IPS-11a (cell line): ENCODE measurements around the gene NFILZ.

Experiments used
- H3K4me3 ChIP-seq: one replicate; pipeline ENCODE4 v1.5.1; 2013; ENCODE audit warnings: low read depth, low read length, control low read depth

NFILZ gene, protein sequence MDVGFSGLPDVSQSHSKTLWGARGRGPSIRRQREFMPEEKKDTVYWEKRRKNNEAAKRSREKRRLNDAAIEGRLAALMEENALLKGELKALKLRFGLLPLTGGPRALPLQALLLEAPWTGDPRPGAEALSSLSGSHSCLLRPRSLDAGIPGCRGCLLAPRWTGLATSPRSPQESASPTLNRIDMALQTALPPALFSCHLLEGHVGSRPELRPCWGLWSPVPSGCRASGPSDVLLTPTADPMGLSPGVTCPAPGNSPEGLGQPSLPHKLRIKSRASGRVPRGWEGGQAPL

GRCh38 chr19:8629996-8630683 is at the start of gene NFILZ:
NFILZ (plus strand) TSS chr19:8630633; CDS start chr19:8676766, 46,133 bp downstream.
- no peak within 1 kb of the TSS for H3K4me3 ChIP-seq

DNA sequence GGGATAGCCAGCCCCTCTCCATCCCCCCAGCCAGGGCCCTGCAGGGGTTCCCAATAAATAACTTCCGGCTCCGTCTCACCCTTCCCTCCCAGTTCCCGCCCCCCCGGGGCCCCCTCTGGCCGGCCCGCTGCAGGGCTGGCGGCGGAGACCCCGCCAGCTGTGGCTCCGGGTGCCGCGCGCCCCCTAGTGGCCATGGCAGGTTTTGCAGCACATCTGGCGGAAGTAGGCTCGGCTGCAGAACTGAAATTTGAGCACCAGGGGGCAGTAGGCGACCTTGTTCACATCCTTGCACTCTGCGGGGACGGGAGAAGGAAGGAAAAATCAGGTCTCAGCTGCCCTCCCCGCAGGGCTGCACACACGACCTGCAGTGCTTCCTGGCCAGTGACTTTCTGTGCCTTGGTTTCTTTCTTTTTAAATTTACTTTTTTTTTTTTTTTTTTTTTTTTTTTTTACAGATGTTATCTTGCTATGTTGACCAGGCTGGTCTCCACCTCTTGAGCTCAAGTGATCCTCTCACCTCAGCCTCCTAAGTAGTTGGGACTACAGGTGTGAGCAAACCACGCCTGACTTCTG is 49.6 kb upstream of the NFILZ start:
- no peak overlapping the region for H3K4me3 ChIP-seq

DNA sequence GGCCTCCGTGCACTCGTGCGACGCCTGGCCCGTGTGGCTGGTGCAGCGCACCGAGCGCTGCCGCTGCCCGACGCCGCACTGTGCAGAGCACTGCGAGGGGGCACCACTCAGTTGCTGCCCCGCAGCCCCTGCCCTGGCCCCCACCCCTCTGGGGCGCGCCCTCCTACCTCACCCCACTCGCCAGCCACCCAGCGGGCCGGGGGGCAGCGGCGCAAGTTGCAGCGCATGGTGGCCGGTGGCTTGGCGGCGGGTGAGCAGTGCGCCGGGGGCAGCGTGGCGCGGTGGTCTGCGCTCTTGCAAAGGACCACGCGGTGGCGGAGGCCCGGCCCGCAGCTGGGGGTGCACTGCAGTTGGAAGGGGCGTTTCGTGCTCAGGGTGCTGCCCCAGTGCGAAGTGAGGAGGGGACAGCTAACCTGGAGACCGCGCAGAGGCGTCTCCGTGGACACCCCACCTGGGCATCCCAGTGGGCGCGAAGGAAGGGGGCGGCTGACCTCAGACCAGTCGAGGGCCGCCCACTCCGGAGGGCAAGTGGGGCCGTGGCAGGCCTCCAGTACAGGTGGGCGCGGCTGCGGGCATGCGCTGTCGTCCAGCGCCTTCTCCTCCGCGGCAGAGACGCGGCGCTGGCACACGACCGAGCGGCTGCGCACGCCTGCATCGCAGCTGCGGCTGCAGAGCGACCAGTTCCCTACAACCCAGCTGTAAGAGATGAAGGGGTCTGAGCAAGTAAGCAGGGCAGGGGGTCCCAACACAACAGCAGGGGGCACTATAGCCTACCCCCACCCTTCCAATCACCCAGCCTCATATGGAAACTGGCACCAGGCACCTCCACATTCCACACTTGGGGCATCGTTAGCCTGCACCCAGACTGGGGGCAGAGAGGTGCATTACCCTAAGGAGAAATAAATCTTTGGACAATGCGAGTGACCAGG is 45.2 kb upstream of the NFILZ start:
- H3K4me3 ChIP-seq = no peak overlapping the region

- H3K4me3 ChIP-seq = no peak overlapping the region
Measured at GRCh38 chr19:8585894-8586750, 44.3 kb upstream of the NFILZ start.

DNA sequence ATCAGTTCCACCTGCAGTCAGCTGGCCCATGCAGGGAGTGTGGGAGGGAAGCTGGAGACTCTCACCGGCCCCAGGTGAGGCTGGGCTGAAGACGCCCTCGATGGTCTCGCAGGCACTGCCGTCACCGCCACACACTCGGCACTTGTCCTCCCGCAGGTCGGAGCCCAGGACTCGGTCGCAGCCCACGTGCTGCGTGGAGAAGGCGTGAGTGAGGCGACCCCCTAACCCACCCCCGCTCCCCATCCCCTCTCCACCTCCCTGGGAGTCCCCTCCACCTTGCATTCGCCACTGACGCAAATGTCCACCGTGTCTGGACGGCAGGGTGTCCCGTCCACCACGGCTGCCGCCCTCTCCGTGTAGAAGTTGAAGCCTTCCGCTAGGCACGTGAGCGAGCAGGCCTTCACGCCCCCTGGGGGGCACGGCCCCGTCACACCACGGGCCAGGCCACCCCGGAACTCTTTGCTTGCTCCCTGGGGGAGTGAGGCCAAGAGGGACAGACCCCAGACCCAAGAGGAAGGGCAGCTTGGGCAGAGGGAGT is 41.2 kb upstream of the NFILZ start:
- no peak overlapping the region for H3K4me3 ChIP-seq

DNA sequence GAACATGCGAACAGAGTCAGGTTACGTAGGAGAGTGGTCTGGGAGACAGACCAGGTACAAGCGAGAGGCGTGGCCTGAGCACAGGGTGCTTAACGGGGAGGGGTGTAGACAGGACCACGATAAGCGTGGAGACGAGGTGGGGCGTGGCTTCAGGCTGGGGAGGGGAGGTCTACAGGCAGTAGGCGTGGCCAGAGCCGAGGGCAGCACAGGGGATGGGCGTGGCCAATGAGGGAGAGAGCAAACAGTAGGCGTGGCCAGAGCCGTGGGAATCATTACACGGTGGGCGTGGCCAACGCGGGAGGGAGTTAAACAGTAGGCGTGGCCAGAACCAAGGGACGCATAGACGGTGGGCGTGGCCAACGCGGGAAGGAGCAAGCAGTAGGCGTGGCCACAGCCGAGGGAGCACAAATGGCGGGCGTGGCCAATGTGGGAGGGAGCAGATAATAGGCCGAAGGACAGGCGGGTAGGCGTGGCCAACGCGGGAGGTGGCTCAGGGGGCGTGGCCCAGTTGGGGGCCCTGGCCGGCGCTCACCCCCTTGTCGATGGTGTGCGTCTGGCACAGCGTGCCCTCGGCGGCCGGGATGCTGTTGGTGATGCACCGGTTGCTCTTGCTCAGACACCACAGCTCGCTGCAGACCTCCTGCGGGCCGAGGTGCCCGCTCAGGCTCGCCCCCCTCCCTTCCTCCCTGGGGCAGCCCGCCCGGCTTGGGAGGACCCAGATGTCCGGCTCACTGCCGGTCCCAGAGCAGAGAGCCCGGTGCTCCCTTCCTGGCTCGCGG is 38.0 kb upstream of the NFILZ start:
- peak overlapping the region; percentile 43 for H3K4me3 ChIP-seq

DNA sequence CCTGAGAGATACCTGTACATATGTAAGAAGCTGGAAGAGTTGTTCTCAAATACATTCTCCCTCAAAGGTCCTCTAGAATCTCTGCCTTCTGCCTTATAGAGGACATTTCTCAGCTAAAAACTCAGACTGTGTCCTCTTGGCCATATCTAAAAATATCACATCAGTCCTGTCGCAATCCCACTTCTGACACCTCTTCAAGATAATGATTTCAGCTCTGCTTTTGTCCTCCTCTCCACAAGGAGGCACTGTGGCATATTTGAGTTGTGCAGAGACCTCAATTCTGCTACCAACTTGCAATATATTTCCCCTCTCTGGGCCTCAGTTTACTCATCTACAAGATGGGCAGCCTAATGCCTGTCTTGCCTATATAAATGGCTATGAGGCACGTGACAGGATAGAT is 36.5 kb upstream of the NFILZ start:
- H3K4me3 ChIP-seq = no peak overlapping the region

DNA sequence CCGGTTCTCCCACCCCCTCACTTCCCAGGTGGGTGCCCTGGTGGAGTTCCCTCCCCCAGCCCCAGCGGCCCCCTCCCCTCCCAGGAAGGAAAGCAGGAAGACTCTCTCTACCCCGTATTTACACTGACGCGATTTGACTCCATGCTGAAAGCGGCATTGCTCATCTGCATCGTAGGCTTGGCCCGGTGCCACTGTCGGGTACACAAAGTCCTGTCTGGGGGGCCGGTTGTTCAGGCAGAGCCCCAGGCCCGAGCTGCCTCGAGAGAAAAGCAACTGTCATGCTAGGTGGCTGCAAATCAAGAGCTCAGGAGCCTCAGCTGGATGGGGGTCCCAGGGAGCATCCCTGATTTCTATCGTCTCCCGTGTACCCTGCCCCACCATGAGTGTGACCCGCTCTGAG is 34.8 kb upstream of the NFILZ start:
- H3K4me3 ChIP-seq = no peak overlapping the region

DNA sequence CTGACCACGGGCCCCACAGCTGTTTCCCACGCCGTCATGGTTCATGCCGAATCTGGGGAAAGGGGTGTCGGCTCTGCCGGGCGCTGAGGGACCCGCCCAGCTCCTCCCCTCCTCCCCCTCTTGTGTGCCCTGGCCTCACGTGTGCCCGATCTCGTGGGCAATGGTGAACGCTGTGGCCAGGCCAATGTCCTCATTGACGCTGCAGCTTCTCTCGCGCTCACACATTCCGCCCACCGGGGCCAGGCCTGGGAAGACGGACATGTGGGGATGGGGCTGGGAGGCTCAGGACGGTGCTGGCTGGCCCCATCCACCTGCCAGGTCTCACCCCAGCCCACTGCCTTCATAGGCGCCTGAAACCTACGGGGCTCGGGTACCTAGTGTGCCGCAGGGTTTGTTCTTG is 34.3 kb upstream of the NFILZ start:
- H3K4me3 ChIP-seq = no peak overlapping the region

DNA sequence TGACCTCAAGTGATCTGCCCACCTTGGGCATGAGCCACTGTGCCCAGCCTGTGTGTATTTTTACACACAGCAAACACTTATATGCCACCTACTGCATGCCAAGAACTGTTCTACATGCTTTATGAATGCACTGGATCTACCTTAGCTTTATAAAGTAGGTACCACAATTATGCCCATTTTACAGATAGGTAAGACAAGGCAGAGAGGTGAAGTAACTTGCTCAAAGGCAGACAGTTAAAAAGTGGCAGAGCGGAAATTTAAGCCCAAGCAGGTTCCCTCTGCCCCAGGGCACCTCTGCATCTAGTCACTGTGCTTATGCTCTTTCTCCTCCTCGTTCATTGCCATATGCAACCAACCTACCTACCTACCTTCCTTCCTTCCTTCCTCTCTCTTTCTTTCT is 30.4 kb upstream of the NFILZ start:
- no peak overlapping the region for H3K4me3 ChIP-seq

GRCh38 chr19:8600816-8601215 is 29.6 kb upstream of the NFILZ start:
- no peak overlapping the region for H3K4me3 ChIP-seq

DNA sequence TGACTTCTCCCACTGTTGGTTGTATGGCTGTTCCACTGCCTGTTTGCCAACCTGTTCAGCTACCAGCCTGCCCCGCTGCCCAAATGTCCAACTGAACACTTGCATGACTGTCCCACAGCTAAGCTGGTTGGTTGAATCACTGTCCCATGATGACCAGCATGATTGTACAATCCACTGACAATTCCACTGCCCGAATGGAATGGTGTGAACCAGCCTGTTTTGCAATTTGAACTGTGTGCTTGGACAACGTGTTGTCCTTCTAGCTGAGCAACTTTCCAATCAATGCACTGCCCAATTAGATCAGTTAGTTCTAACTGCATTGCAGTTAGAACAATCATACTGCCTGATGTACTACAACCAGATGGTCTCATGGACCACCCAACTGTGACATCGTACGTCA is 28.6 kb upstream of the NFILZ start:
- no peak overlapping the region for H3K4me3 ChIP-seq

GRCh38 chr19:8605514-8605913 is 24.9 kb upstream of the NFILZ start:
- H3K4me3 ChIP-seq = no peak overlapping the region

DNA sequence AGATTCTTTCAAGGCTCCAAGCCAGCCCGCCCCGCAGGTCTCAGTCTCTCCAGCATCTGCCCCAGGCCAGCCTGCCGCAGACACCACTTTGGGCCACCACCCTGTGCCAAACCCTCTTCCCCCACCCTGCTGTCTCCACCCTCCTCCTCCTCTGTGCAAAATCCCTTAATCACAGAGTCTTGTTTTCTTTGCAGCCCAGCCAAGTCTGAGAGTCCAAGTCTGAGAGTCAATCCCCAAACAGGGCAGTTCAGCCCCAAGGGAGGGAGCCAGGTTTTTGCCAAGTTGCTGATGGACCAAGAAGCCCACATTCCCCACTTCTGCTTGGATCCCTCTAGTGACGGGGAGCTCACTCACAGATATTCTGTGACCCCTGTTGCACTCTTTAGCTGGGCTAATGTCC is 23.0 kb upstream of the NFILZ start:
- H3K4me3 ChIP-seq = no peak overlapping the region

GRCh38 chr19:8608941-8609278 is 21.5 kb upstream of the NFILZ start:
- peak overlapping the region; percentile 96 for H3K4me3 ChIP-seq

- H3K4me3 ChIP-seq = peak overlapping the region; percentile 96
Measured at GRCh38 chr19:8609279-8610040, 21.0 kb upstream of the NFILZ start.

DNA sequence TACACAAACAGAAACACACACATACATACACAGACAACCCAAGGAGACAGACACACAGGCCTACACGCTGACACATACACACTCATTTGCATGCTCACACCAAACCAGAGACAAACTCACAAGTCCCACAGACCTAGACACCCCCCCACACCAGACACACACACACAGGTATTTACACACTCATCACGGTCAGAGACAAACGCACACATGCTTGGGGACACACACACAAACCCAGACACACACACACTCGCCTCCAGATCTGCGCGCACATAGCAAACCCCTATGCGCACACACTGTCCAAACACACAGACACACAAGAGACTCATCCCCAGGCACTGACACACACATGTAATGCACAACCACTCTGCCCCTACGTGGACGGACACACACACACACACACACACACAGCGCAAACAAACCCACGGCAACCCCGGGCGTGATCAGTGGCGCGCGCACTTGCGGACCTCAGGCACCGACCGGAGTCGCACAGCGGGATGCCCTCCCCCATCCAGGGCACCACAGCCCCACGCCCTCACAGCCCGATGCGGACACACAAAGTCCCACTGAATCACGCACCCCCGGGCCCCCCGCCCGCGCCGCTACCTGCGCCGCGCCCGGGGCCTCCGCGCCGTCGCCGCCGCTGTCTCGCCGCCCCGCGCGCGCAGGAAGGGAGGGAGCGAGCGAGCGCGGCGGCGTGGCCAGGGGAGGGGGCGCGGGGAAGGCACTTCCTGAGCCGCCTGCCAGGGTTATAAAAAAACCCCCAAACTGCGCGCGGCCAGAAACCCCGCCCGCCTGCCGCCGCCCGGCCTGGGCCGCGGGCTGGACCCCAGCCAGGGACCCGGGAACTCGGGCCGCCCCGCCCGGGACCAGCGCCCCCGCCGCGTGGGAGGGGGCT is 20.1 kb upstream of the NFILZ start, which contains the start of gene ADAMTS10:
Gene ADAMTS10 (minus strand): TSS at position 675 of the 895 bp plus-strand sequence. CDS start 5,005 bp downstream, outside the sequence.
- H3K4me3 ChIP-seq = peak within 1 kb of the TSS; percentile 96

GRCh38 chr19:8610936-8611300 is 19.5 kb upstream of the NFILZ start:
- no peak overlapping the region for H3K4me3 ChIP-seq
